Activated B cell treated with CpG ODN at 0.5 μM for 24 hours (primary cell): ENCODE results near the gene LMTK2. TPM values are rescaled to one million over a fixed set of nuclear protein-coding genes. Genes with fewer than 3 reads are reported as not detected.

Experiments
- ATAC-seq: fragments of 200-7000 bp; cut with Tn5 transposase; one replicate; pipeline ENCODE4 v1.10.0; 2021; ENCODE audit warnings: low read depth, mild to moderate bottlenecking, moderate library complexity
- CTCF ChIA-PET: fragments of 350-600 bp; sonication (Branson Sonifier 250); formaldehyde crosslinking; loops from one replicate; lab custom pipeline; 2021; ENCODE audit warnings: antibody characterized with exemption; lab: Charles Lee
- POLR2A ChIA-PET: fragments of 350-600 bp; sonication (Branson Sonifier 250); formaldehyde crosslinking; loops from one replicate; lab custom pipeline; 2021; ENCODE audit warnings: antibody characterized with exemption; lab: Charles Lee
- DNase-seq: peaks from one replicate; pipeline ENCODE4 v3.0.0; 2022
- H3K27ac Mint-ChIP-seq: one replicate; pipeline ENCODE4 v1.8.0; 2020; ENCODE audit warnings: mixed read lengths
- H3K27me3 Mint-ChIP-seq: one replicate; pipeline ENCODE4 v1.8.0; 2021; ENCODE audit warnings: mixed read lengths
- H3K36me3 Mint-ChIP-seq: one replicate; pipeline ENCODE4 v1.8.0; 2021; ENCODE audit warnings: low read depth, mixed read lengths
- H3K4me1 Mint-ChIP-seq: one replicate; pipeline ENCODE4 v1.8.0; 2021; ENCODE audit warnings: mixed read lengths
- H3K4me3 Mint-ChIP-seq: one replicate; pipeline ENCODE4 v1.8.0; 2020; ENCODE audit warnings: mild to moderate bottlenecking, mixed read lengths
- H3K9me3 Mint-ChIP-seq: one replicate; pipeline ENCODE4 v1.8.0; 2020; ENCODE audit warnings: mixed read lengths
- intact Hi-C: fragments of 100-400 bp; cut with micrococcal nuclease; formaldehyde crosslinking; loops from one replicate; pipeline ENCODE4 v1.15.1; 2024
- total RNA-seq: library from RNA; stranded (reverse); gene quantifications from 2 replicates; pipeline ENCODE4 v1.2.3, GENCODE V29; 2022
- TF ChIP-seq, protein P1 (sequence below): fragments of 200-600 bp; IDR thresholded peaks from one replicate; pipeline ENCODE4 v1.8.0; 2022; ENCODE audit warnings: antibody characterized with exemption, mild to moderate bottlenecking

Gene LMTK2
- total RNA-seq, 1 donor from 2014 or later, result 9.6 TPM

DNA sequence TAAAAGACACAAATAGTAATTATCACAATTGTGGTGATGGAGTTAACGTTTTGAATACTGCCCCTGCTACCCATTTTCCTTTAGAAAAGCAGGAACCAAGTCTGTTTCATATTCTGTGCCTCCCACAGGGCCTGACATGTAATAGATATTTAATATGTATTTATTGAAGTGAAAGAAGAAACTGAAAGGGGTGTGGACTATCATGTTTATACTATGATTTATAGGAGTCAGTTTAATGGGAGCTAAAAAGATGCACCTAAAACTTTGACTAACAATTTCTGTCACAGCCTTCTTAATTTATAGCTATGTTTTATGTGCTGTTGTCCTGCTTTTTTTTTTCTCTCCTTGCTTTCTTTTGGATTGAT is 80.5 kb downstream of the LMTK2 start:
- Mint-ChIP-seq H3K36me3 (peaks cover 42% of the 10 kb centered on the region), H3K4me3 (no peak overlapping the region), H3K9me3 (no peaks in the 10 kb centered on the region), H3K27ac (no peak overlapping the region), H3K27me3 (no peaks in the 10 kb centered on the region), H3K4me1 (peaks cover 10% of the 10 kb centered on the region)
- TF ChIP-seq, protein P1, sequence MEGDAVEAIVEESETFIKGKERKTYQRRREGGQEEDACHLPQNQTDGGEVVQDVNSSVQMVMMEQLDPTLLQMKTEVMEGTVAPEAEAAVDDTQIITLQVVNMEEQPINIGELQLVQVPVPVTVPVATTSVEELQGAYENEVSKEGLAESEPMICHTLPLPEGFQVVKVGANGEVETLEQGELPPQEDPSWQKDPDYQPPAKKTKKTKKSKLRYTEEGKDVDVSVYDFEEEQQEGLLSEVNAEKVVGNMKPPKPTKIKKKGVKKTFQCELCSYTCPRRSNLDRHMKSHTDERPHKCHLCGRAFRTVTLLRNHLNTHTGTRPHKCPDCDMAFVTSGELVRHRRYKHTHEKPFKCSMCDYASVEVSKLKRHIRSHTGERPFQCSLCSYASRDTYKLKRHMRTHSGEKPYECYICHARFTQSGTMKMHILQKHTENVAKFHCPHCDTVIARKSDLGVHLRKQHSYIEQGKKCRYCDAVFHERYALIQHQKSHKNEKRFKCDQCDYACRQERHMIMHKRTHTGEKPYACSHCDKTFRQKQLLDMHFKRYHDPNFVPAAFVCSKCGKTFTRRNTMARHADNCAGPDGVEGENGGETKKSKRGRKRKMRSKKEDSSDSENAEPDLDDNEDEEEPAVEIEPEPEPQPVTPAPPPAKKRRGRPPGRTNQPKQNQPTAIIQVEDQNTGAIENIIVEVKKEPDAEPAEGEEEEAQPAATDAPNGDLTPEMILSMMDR, result no peak
- intact Hi-C loops, result no loop called here
- DNase-seq, result no peak
- ChIA-PET CTCF (no interaction called here), POLR2A (no interaction called here)
- ATAC-seq, result no peak

DNA sequence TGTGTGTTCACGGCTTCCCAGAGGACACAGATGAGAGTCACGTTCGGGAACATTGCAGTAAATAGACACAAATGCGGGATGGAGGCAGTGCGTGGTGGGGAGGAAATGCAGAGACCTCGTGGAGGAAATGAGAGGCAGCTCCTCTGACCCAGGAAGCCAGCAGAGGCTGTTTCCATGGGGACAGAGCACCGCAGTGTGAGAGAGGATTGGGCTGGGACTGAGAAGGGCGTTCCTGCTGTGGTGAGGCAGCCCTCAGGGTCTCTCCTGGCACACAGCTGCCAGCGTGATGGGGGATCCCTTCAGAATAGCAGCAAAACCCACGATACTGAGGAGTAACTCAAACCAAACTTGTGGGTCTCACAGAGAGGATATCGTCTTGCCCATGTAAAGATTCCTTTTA is 82.9 kb downstream of the LMTK2 start:
- Mint-ChIP-seq H3K4me3 (no peak overlapping the region), H3K27me3 (peaks cover 5% of the 10 kb centered on the region), H3K36me3 (peaks cover 63% of the 10 kb centered on the region), H3K27ac (no peak overlapping the region), H3K4me1 (peaks cover 10% of the 10 kb centered on the region), H3K9me3 (no peaks in the 10 kb centered on the region)
- intact Hi-C loops, result no loop called here
- CTCF ChIA-PET, result interaction anchor here (0.7 kb wide), 1 partner anchor 21 kb away, joined by 3 read pairs; no protein-coding TSS in a partner anchor
- TF ChIP-seq, protein P1, result no peak
- ATAC-seq (no peak), DNase-seq (no peak)
- POLR2A ChIA-PET, result no interaction called here

DNA sequence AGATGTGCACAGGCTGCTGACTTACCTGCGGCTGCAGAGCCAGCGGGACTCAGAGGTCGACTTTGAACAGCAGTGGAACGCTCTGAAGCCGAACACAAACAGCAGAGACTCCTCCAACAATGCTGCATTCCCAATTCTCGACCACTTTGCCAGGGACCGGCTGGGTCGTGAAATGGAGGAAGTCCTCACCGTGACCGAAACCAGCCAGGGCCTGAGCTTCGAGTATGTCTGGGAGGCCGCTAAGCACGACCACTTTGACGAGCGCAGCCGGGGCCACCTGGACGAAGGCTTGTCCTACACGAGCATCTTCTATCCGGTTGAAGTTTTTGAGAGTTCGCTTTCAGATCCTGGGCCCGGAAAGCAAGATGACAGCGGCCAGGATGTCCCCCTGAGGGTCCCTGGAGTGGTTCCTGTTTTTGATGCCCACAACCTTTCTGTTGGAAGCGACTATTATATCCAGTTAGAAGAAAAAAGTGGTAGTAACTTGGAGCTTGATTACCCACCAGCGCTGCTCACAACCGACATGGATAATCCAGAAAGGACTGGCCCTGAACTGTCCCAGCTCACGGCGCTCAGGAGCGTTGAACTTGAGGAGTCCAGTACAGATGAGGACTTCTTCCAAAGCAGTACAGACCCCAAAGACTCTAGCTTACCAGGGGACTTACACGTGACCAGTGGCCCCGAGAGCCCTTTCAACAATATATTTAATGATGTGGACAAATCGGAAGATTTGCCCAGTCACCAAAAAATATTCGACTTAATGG is 85.2 kb downstream of the LMTK2 start:
- Mint-ChIP-seq H3K4me1 (peaks cover 6% of the 10 kb centered on the region), H3K27ac (no peak overlapping the region), H3K27me3 (peaks cover 11% of the 10 kb centered on the region), H3K9me3 (no peaks in the 10 kb centered on the region), H3K4me3 (no peak overlapping the region), H3K36me3 (peaks cover 71% of the 10 kb centered on the region)
- TF ChIP-seq, protein P1, result no peak
- no peak for DNase-seq
- ChIA-PET POLR2A (no interaction called here), CTCF (no interaction called here)
- ATAC-seq, result no peak
- intact Hi-C loops, result no loop called here

DNA sequence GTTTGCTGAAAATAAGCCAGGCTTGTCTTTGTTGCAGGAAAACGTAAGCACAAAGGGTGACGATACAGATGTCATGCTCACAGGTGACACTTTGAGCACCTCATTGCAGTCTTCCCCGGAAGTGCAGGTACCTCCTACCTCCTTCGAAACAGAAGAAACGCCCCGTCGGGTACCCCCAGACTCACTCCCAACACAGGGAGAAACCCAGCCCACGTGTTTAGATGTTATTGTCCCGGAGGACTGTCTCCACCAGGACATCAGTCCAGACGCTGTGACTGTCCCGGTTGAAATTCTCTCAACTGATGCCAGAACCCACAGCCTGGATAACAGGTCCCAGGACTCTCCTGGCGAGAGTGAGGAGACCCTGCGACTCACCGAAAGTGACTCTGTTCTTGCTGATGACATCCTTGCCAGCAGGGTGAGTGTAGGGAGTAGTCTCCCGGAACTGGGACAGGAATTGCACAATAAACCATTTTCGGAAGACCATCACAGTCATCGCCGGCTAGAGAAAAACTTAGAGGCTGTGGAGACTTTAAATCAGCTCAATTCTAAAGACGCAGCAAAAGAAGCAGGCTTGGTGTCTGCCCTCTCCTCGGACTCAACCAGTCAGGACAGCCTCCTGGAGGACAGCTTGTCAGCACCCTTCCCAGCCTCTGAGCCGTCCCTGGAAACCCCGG is 86.3 kb downstream of the LMTK2 start:
- Mint-ChIP-seq H3K9me3 (no peaks in the 10 kb centered on the region), H3K27me3 (peaks cover 11% of the 10 kb centered on the region), H3K27ac (no peak overlapping the region), H3K4me3 (no peak overlapping the region), H3K36me3 (peaks cover 71% of the 10 kb centered on the region), H3K4me1 (no peaks in the 10 kb centered on the region)
- intact Hi-C loops, result no loop called here
- TF ChIP-seq, protein P1, result no peak
- DNase-seq, result no peak
- POLR2A ChIA-PET, result no interaction called here
- CTCF ChIA-PET, result no interaction called here
- no peak for ATAC-seq

DNA sequence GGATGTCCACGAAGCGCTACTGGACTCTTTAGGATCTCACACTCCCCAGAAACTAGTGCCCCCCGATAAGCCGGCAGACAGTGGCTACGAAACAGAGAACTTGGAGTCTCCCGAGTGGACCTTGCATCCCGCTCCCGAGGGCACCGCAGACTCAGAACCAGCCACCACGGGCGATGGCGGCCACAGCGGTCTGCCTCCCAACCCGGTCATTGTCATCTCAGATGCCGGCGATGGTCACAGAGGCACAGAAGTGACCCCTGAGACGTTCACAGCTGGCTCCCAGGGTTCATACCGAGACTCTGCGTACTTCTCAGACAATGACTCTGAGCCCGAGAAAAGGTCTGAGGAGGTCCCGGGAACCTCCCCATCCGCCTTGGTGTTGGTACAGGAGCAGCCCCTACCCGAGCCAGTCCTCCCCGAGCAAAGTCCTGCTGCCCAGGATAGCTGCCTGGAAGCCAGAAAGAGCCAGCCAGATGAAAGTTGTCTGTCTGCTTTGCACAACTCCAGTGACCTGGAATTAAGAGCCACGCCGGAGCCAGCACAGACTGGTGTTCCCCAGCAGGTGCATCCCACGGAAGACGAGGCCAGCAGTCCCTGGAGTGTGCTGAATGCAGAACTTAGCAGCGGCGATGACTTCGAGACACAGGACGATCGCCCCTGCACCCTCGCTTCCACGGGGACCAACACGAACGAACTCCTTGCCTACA is 87.0 kb downstream of the LMTK2 start:
- intact Hi-C loops, result no loop called here
- TF ChIP-seq, protein P1, result no peak
- CTCF ChIA-PET, result no interaction called here
- Mint-ChIP-seq H3K4me1 (no peaks in the 10 kb centered on the region), H3K27me3 (peaks cover 11% of the 10 kb centered on the region), H3K9me3 (no peaks in the 10 kb centered on the region), H3K4me3 (no peak overlapping the region), H3K27ac (no peak overlapping the region), H3K36me3 (peaks cover 71% of the 10 kb centered on the region)
- no peak for ATAC-seq
- POLR2A ChIA-PET, result no interaction called here
- no peak for DNase-seq
